HCT116 (cell line): ENCODE data around the gene SCTR.

Experiments
- CEBPB ChIP-seq: IDR thresholded peaks from 2 replicates; pipeline ENCODE4 v1.6.1; 2012; ENCODE audit warnings: low read depth
- CTCF ChIP-seq, 3 experiments: fragments of 200-600 bp in 1 of 3; sonication (generic) in 1 of 3; IDR thresholded peaks in 2 of 3; conservative IDR thresholded peaks in 1 of 3; 2 replicates each; pipeline ENCODE4 v1.5.1; 2012 to 2017; ENCODE audit warnings: low read depth in 2 of 3, low read length in 2 of 3, antibody characterized with exemption in 1 of 3, borderline replicate concordance in 1 of 3, control low read depth in 1 of 3, mild to moderate bottlenecking in 1 of 3, mixed read lengths in 1 of 3, mixed run types in 1 of 3, moderate library complexity in 1 of 3; ENCODE audit not compliant: insufficient read depth in 1 of 3
- EGR1 ChIP-seq: IDR thresholded peaks from 2 replicates; pipeline ENCODE4 v1.6.1; 2012; ENCODE audit warnings: low read depth
- EZH2 ChIP-seq: fragments of 200-600 bp; sonication (generic); IDR thresholded peaks from 2 replicates; pipeline ENCODE4 v1.6.1; 2017; ENCODE audit warnings: antibody characterized with exemption, mixed run types
- FOSL1 ChIP-seq: IDR thresholded peaks from 2 replicates; pipeline ENCODE4 v1.6.1; 2012; ENCODE audit warnings: low read depth
- MAX ChIP-seq: IDR thresholded peaks from 2 replicates; pipeline ENCODE4 v1.6.1; 2012
- POLR2A ChIP-seq: IDR thresholded peaks from 2 replicates; pipeline ENCODE4 v1.7.0; 2011; ENCODE audit warnings: borderline replicate concordance; ENCODE audit not compliant: insufficient read depth, insufficient read length; ENCODE audit errors: extremely low read depth
- POLR2AphosphoS5 ChIP-seq: IDR thresholded peaks from 2 replicates; pipeline ENCODE4 v1.6.1; 2011; ENCODE audit warnings: mild to moderate bottlenecking, low read depth, low read length, moderate library complexity
- SIN3A ChIP-seq: IDR thresholded peaks from 2 replicates; pipeline ENCODE4 v1.6.1; 2012; ENCODE audit warnings: low read depth
- SRF ChIP-seq: IDR thresholded peaks from 2 replicates; pipeline ENCODE4 v1.6.1; 2012; ENCODE audit warnings: low read depth
- TCF7L2 ChIP-seq: IDR thresholded peaks from 2 replicates; pipeline ENCODE4 v1.7.0; 2011; ENCODE audit warnings: borderline replicate concordance, inconsistent platforms; ENCODE audit not compliant: insufficient read depth, insufficient read length; ENCODE audit errors: extremely low read depth
- YY1 ChIP-seq: IDR thresholded peaks from 2 replicates; pipeline ENCODE4 v1.6.1; 2011; ENCODE audit warnings: low read length, low read depth, moderate library complexity, mild to moderate bottlenecking; ENCODE audit not compliant: insufficient replicate concordance; ENCODE audit errors: extremely low read depth
- ZFX ChIP-seq: fragments of 450-650 bp; IDR thresholded peaks from 2 replicates; pipeline ENCODE4 v1.6.1; 2017
- ZNF274 ChIP-seq: fragments of 200-500 bp; sonication (Bioruptor generic); IDR thresholded peaks from 2 replicates; pipeline ENCODE4 v1.6.1; 2014; ENCODE audit warnings: mild to moderate bottlenecking, low read depth, low read length, inconsistent platforms

GRCh38 chr2:119536707-119537106 is 12.4 kb upstream of the SCTR start:
- TF ChIP-seq CEBPB: no peak
- no peak for TF ChIP-seq YY1
- no peak for TF ChIP-seq POLR2AphosphoS5
- no peak for TF ChIP-seq MAX
- TF ChIP-seq FOSL1: no peak
- no peak for TF ChIP-seq POLR2A
- no peak for TF ChIP-seq CTCF (IDR thresholded peaks at IDR 0.05 in 2 of 3, conservative IDR thresholded peaks at IDR 0.05 in 1 of 3; ENCODE audit: borderline replicate concordance in 1 of 3, insufficient read depth in 1 of 3, low read depth in 2 of 3, low read length in 2 of 3)
- no peak for TF ChIP-seq SRF
- TF ChIP-seq TCF7L2: no peak
- no peak for TF ChIP-seq EZH2
- no peak for TF ChIP-seq ZFX
- no peak for TF ChIP-seq SIN3A
- no peak for TF ChIP-seq ZNF274
- no peak for TF ChIP-seq EGR1
